ENCODE data around the gene IRS1. TPM values are rescaled to one million over a fixed set of nuclear protein-coding genes. Genes with fewer than 3 reads are reported as not detected.

The IRS1 gene
- total and polyA plus RNA-seq, 2 of the 4 experiments (the other 2 are of a cell fraction), result 21.1 to 37.1 TPM

DNA sequence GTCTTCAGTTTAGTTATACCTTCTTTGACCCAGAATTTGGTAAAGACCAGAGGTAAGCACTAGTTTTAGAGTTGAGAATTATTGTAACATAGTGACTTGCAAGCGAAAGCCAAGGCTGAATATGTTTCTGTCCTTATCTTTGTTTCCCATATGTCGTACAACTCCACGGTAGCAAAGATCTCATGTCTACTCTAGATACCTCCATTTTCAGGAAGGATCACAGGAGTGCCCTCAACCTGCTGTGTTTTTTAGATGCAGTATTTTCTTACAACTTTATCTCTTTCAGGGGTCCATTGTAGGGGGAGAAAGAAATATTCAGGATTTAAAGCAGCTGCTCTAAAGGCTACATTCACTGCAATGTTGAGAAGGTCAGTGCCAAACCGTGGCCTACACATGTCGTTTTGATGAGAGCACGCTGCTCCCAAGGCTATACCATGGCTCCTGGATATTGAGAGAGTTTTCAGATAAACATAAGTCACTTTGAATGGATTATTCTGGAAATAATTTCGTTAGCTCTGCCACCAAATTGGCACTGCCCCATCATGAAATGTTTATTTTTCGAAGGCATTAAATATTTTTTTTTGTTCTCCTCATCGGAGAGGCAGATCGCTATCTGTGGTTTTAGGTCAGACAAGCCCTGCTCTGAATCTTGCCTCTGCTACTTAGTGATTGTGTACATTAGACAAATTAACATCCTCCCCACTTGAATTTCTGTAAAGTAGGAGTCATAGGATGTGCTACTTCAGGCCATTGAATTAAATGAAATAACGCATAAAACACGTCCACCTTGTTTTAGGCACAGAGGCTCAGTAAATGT lies 38.4 kb upstream of the IRS1 start:
- ATAC-seq (ENCODE audit: low read depth) (no peak), DNase-seq (no peak)
- POLR2A ChIA-PET (ENCODE audit: unreplicated experiment), result no interaction called here

More for the DNA sequence above, 38.4 kb upstream of the IRS1 start:
- H3K4me3 ChIP-seq (ENCODE audit: insufficient read depth, low read depth, low read length), result no peak overlapping the region
- dilution Hi-C loops (cut with HindIII; ENCODE audit: low sequenced_read_pairs, unreplicated experiment), result no loop called here
- H2BK20ac ChIP-seq (ENCODE audit: low read depth, low read length), result peak overlapping the region; percentile 17; the same call in 1 of the 2 replicates
- no peaks in the 10 kb centered on the region for H3K27me3 ChIP-seq (ENCODE audit: control insufficient read depth, insufficient read depth, low read length)
- 0 out of 2 replicates have a peak overlapping the region, but pooled peaks have one; percentile 7 for H2BK120ac ChIP-seq (ENCODE audit: low read depth, low read length)
- H4K8ac ChIP-seq (ENCODE audit: low read depth in 2 of 2, low read length in 2 of 2), result peak overlapping the region; percentile 3 to 58; a peak in 2 of 4 replicates
- TF ChIP-seq RAD21 (IDR thresholded peaks at IDR 0.05; ENCODE audit: low read length), result no peak
- peak overlapping the region; percentile 40; the same call in 1 of the 2 replicates for H3K18ac ChIP-seq (ENCODE audit: low read depth, low read length)
- H3K36me3 ChIP-seq (ENCODE audit: control insufficient read depth, insufficient read depth, low read length), result 0 out of 2 replicates have a peak, but pooled peaks cover 2% of the 10 kb centered on the region
- H3K4ac ChIP-seq (ENCODE audit: low read depth, low read length), result no peak overlapping the region
- CTCF ChIA-PET, result interaction anchor here (0.9 kb wide), 1 partner anchor 19 kb away, joined by 3 read pairs; no protein-coding TSS in a partner anchor
- H3K4me1 ChIP-seq (ENCODE audit: control insufficient read depth, insufficient read depth, low read length), result peaks cover 2% of the 10 kb centered on the region; the same call in 1 of the 2 replicates
- in situ Hi-C loops (cut with MboI; ENCODE audit: low sequenced_read_pairs), result no loop called here
- H4K5ac ChIP-seq (ENCODE audit: low read depth, low read length), result no peak overlapping the region; the same call in 1 of the 2 replicates
- peak overlapping the region; percentile 88 for H2AK5ac ChIP-seq (ENCODE audit: low read depth, low read length)
- H2AK9ac ChIP-seq (replicated peaks; ENCODE audit: low read depth, low read length, poor library complexity), result no peak overlapping the region
- no peak overlapping the region; the same call in none of the 2 replicates for H4K91ac ChIP-seq (ENCODE audit: insufficient read depth, low read depth, low read length)
- 0 out of 2 replicates have a peak overlapping the region, but pooled peaks have one; percentile 5 for H3K56ac ChIP-seq (ENCODE audit: extremely low read depth, insufficient read depth, low read length)
- H2AFZ ChIP-seq (replicated peaks; ENCODE audit: low read length, poor library complexity), result no peak overlapping the region
- H3K9ac ChIP-seq (ENCODE audit: low read depth, low read length), result no peak overlapping the region; the same call in 1 of the 2 replicates
- peaks cover 5% of the 10 kb centered on the region; the same call in 1 of the 2 replicates for H3K9me1 ChIP-seq (ENCODE audit: insufficient read depth, low read length)
- H2BK15ac ChIP-seq (ENCODE audit: low read depth, low read length), result peak overlapping the region; percentile 3; the same call in 1 of the 3 replicates
- peak overlapping the region; percentile 67 for H2BK5ac ChIP-seq (ENCODE audit: low read depth, low read length, poor library complexity, severe bottlenecking)
- peak overlapping the region; percentile 50; the same call in 1 of the 2 replicates for H3K23ac ChIP-seq (ENCODE audit: low read depth, low read length)
- H4K20me1 ChIP-seq (ENCODE audit: insufficient read depth, low read length), result no peaks in the 10 kb centered on the region
- no TSS peak for BruUV-seq (replicated peaks)
- H3K4me2 ChIP-seq (ENCODE audit: low read depth, low read length), result peak overlapping the region; percentile 39
- H3K14ac ChIP-seq (replicated peaks; ENCODE audit: low read depth, low read length), result 0 out of 2 replicates have a peak overlapping the region, but pooled peaks have one; percentile 57
- intact Hi-C loops (cut with micrococcal nuclease), result loop anchor here (5.0 kb wide), 2 partner anchors 34 to 54 kb away; no protein-coding TSS in a partner anchor
- peaks cover 27 to 39% of the 10 kb centered on the region in 2 experiments for H3K79me1 ChIP-seq (ENCODE audit: low read depth in 1 of 2, low read length in 2 of 2)
- no peak overlapping the region for H3K27ac ChIP-seq (ENCODE audit: insufficient read depth, low read length)
- WGBS, 2 experiments (ENCODE audit: extremely low coverage in 2 of 2, insufficient read length in 1 of 2), result 60% methylated on average over 1 of the region's 12 CpGs; no CpG with 5 or more reads in 1 of the 2 experiments
- H3K9me3 ChIP-seq (ENCODE audit: control insufficient read depth, insufficient read depth, low read length), result no peaks in the 10 kb centered on the region

Measured in IMR-90 (cell line).